Measurements from ENCODE around the gene TDRD9. TPM values are rescaled to one million over a fixed set of nuclear protein-coding genes. Genes with fewer than 3 reads are reported as not detected.

TDRD9 gene
- polyA plus RNA-seq, 1 donor from 2014 or later = 15.9 TPM

GRCh38 chr14:103999795-104000440, 71.7 kb downstream of the TDRD9 start:
- no peak overlapping the region for H3K4me2 ChIP-seq (ENCODE audit: low read length)
- no peaks in the 10 kb centered on the region for H3K79me2 ChIP-seq (replicated peaks; ENCODE audit: insufficient read depth, low read length)
- H4K20me1 ChIP-seq (ENCODE audit: insufficient read depth) = no peaks in the 10 kb centered on the region
- H3K36me3 ChIP-seq (ENCODE audit: insufficient read depth, low read length) = no peaks in the 10 kb centered on the region
- H3K27me3 ChIP-seq (ENCODE audit: insufficient read depth, low read depth, low read length) = no peaks in the 10 kb centered on the region
- no peak overlapping the region for H3K4me3 ChIP-seq (ENCODE audit: low read length)
- H3K9me3 ChIP-seq (ENCODE audit: low read length) = no peaks in the 10 kb centered on the region
- H3K9me2 ChIP-seq (ENCODE audit: insufficient read depth, low read length) = no peaks in the 10 kb centered on the region
- no peak overlapping the region for H3K9ac ChIP-seq (ENCODE audit: low read length)
- no peak overlapping the region for H2AFZ ChIP-seq (ENCODE audit: low read depth, low read length)
- H3K27ac ChIP-seq (ENCODE audit: low read length) = no peak overlapping the region
- TF ChIP-seq EZH2 (IDR thresholded peaks at IDR 0.05; ENCODE audit: borderline replicate concordance, insufficient read depth, low read length, poor library complexity, severe bottlenecking) (no peak), CTCF (IDR thresholded peaks at IDR 0.05; ENCODE audit: poor library complexity, severe bottlenecking) (no peak), POLR2AphosphoS5 (IDR thresholded peaks at IDR 0.05) (no peak), SMC3 (conservative IDR thresholded peaks at IDR 0.05; ENCODE audit: poor library complexity) (no peak)
- H3F3A ChIP-seq (ENCODE audit: insufficient read depth, low read length, poor library complexity, severe bottlenecking) = no peaks in the 10 kb centered on the region

GRCh38 chr14:104001003-104001402, 72.7 kb downstream of the TDRD9 start:
- no peak for TF ChIP-seq SMC3 (conservative IDR thresholded peaks at IDR 0.05; ENCODE audit: poor library complexity)
- TF ChIP-seq CTCF (IDR thresholded peaks at IDR 0.05; ENCODE audit: poor library complexity, severe bottlenecking) = no peak
- no peak for TF ChIP-seq POLR2AphosphoS5 (IDR thresholded peaks at IDR 0.05)
- no peak for TF ChIP-seq EP300 (conservative IDR thresholded peaks at IDR 0.05; ENCODE audit: poor library complexity, severe bottlenecking)
- no peak for TF ChIP-seq RAD21 (conservative IDR thresholded peaks at IDR 0.05)
- no peak for TF ChIP-seq REST (IDR thresholded peaks at IDR 0.05; ENCODE audit: borderline replicate concordance)
- no peak for TF ChIP-seq TAF1 (IDR thresholded peaks at IDR 0.05; ENCODE audit: low read depth)
- no peak for TF ChIP-seq EZH2 (IDR thresholded peaks at IDR 0.05; ENCODE audit: borderline replicate concordance, insufficient read depth, low read length, poor library complexity, severe bottlenecking)
- no peak for TF ChIP-seq MXI1 (conservative IDR thresholded peaks at IDR 0.05; ENCODE audit: poor library complexity, severe bottlenecking)
- H3K36me3 ChIP-seq (ENCODE audit: insufficient read depth, low read length) = no peaks in the 10 kb centered on the region
- no peak overlapping the region for H3K9ac ChIP-seq (ENCODE audit: low read length)
- H4K20me1 ChIP-seq (ENCODE audit: insufficient read depth) = no peaks in the 10 kb centered on the region
- H3F3A ChIP-seq (ENCODE audit: insufficient read depth, low read length, poor library complexity, severe bottlenecking) = no peaks in the 10 kb centered on the region
- no peaks in the 10 kb centered on the region for H3K79me2 ChIP-seq (replicated peaks; ENCODE audit: insufficient read depth, low read length)
- H3K27me3 ChIP-seq (ENCODE audit: insufficient read depth, low read depth, low read length) = no peaks in the 10 kb centered on the region
- H3K9me2 ChIP-seq (ENCODE audit: insufficient read depth, low read length) = no peaks in the 10 kb centered on the region
- H3K4me3 ChIP-seq (ENCODE audit: low read length) = no peak overlapping the region
- no peaks in the 10 kb centered on the region for H3K9me3 ChIP-seq (ENCODE audit: low read length)
- no peak overlapping the region for H3K27ac ChIP-seq (ENCODE audit: low read length)
- no peak overlapping the region for H3K4me2 ChIP-seq (ENCODE audit: low read length)
- H2AFZ ChIP-seq (ENCODE audit: low read depth, low read length) = no peak overlapping the region

Data from neural cell (in vitro differentiated cells).